Loucy (cell line): ENCODE results near the gene SLC28A2.

Experiments
- CTCF ChIP-seq: fragments of 200-600 bp; sonication (generic); conservative IDR thresholded peaks from 2 replicates; pipeline ENCODE4 v1.5.1; 2014; ENCODE audit warnings: mild to moderate bottlenecking, antibody characterized with exemption, low read length
- EZH2phosphoT487 ChIP-seq: fragments of 200-600 bp; IDR thresholded peaks from 2 replicates; pipeline ENCODE4 v1.6.1; 2018; ENCODE audit warnings: antibody characterized with exemption, mild to moderate bottlenecking, moderate library complexity, borderline replicate concordance

GRCh38 chr15:45307230-45307924 is 55.3 kb downstream of the SLC28A2 start:
- TF ChIP-seq CTCF (peak; percentile 82), EZH2phosphoT487 (no peak)
